ENCODE results near the gene RTN4RL2. TPM values are rescaled to one million over a fixed set of nuclear protein-coding genes. Genes with fewer than 3 reads are reported as not detected.
A peak's percentile ranks its signal among the peaks of the same experiment; 100 is the strongest.

Gene RTN4RL2
- total RNA-seq, 1 experiment from 2014 or later, result 4.6 TPM

DNA sequence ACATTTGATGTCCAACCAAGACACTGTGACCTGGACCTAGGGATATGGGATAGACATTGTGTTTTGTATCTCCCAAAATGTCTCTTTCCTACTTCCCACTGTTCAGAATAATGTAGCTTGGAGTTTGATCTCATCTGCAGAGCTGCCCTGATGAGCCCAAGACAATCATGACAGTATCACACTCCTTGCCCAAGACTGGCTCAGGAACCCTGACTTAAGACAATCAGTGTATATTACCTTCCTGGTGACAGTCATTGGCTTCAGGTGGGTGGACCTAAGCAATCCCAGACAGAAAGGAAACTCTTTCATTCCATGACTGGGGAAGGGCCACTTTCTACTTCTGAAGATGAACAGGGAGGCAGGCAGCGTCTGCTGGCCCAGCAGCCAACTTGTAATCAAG lies 14.3 kb upstream of the RTN4RL2 start:
- CTCF ChIA-PET, result no interaction called here
- Histone ChIP-seq H3F3A (ENCODE audit: insufficient read depth, low read depth) (peaks cover 12% of the 10 kb centered on the region; the same call in 1 of the 2 replicates), H3K36me3 (ENCODE audit: low read depth) (no peaks in the 10 kb centered on the region), H2AFZ (no peak overlapping the region), H3K9me3 (ENCODE audit: insufficient read depth, low read depth) (no peaks in the 10 kb centered on the region), H3K79me2 (ENCODE audit: low read depth) (no peaks in the 10 kb centered on the region), H3K4me2 (no peak overlapping the region), H3K9me2 (ENCODE audit: insufficient read depth) (no peaks in the 10 kb centered on the region), H3K4me1 (replicated peaks; ENCODE audit: insufficient read depth) (peaks cover 32% of the 10 kb centered on the region), H3K27ac (no peak overlapping the region), H4K20me1 (ENCODE audit: insufficient read depth) (no peaks in the 10 kb centered on the region), H3K4me3 (no peak overlapping the region), H3K27me3 (ENCODE audit: insufficient read depth, low read depth) (no peaks in the 10 kb centered on the region)
- no TSS peak for BruUV-seq (replicated peaks)
- POLR2A ChIA-PET (ENCODE audit: unreplicated experiment), result no interaction called here
- intact Hi-C loops (cut with micrococcal nuclease; ENCODE audit: unreplicated experiment), result no loop called here
- TF ChIP-seq EZH2 (IDR thresholded peaks at IDR 0.05; ENCODE audit: low read depth) (no peak), CTCF (conservative IDR thresholded peaks at IDR 0.05) (no peak)
- DNase-seq, result no peak

- no peaks in the 10 kb centered on the region for H3K79me2 ChIP-seq (ENCODE audit: low read depth)
- H3F3A ChIP-seq (ENCODE audit: insufficient read depth, low read depth), result no peaks in the 10 kb centered on the region; the same call in 1 of the 2 replicates
- intact Hi-C loops (cut with micrococcal nuclease; ENCODE audit: unreplicated experiment), result no loop called here
- ChIA-PET POLR2A (ENCODE audit: unreplicated experiment) (no interaction called here), CTCF (interaction anchor here (0.6 kb wide), 2 partner anchors 12 to 109 kb away, joined by 3 to 4 read pairs; no protein-coding TSS in a partner anchor)
- no TSS peak for BruUV-seq (replicated peaks)
- H3K36me3 ChIP-seq (ENCODE audit: low read depth), result no peaks in the 10 kb centered on the region
- H3K4me1 ChIP-seq (replicated peaks; ENCODE audit: insufficient read depth), result peaks cover 8% of the 10 kb centered on the region
- peak in 1 of 2 experiments; percentile 8 for DNase-seq
- TF ChIP-seq EZH2 (IDR thresholded peaks at IDR 0.05; ENCODE audit: low read depth), result no peak
- no peak for TF ChIP-seq CTCF (conservative IDR thresholded peaks at IDR 0.05)
- no peak overlapping the region for H3K27ac ChIP-seq
- H3K27me3 ChIP-seq (ENCODE audit: insufficient read depth, low read depth), result no peaks in the 10 kb centered on the region
- H3K9me3 ChIP-seq (ENCODE audit: insufficient read depth, low read depth), result no peaks in the 10 kb centered on the region
- H3K4me3 ChIP-seq, result no peak overlapping the region
- no peaks in the 10 kb centered on the region for H4K20me1 ChIP-seq (ENCODE audit: insufficient read depth)
- H3K4me2 ChIP-seq, result no peak overlapping the region
- no peaks in the 10 kb centered on the region for H3K9me2 ChIP-seq (ENCODE audit: insufficient read depth)
- no peak overlapping the region for H2AFZ ChIP-seq
Measured at GRCh38 chr11:57453543-57454177, 6.7 kb upstream of the RTN4RL2 start.

DNA sequence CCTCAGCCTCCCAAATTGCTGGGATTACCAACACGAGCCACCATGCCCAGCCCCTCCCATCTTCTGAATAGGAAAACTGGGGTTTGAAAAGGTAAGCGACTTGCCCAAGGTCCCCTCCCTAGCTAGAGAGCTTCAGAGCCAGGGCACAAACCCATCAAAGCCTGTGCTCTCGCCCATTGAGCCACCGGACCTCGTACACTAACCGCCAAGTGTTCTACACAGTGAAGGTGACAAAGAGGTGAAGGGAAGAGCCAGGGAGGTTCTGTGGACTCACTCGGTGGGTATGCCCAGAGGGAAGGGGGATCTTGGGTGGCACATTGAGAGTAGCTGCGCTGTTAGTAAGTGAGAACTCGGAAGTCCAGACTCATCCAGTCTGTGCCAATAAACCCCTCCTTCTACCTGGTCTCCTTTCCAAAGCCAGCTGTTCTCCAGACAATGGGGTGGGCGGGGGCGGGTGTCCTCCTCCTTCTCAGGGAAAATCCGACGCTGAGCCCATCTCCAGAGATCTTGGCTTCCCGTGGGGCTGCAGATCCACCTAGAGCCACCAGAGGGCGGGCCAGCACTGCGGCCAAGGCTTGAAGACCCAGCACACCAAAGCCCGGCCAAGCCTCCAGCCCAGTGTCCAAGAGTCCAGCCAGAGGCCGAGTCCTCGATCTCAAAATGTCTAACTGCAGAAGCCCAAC lies 3.2 kb upstream of the RTN4RL2 start:
- H3K27ac ChIP-seq, result no peak overlapping the region
- H3K36me3 ChIP-seq (ENCODE audit: low read depth), result no peaks in the 10 kb centered on the region
- no peaks in the 10 kb centered on the region for H3K9me2 ChIP-seq (ENCODE audit: insufficient read depth)
- CTCF ChIA-PET, result interaction anchor here (0.6 to 2.7 kb wide), 13 partner anchors 20 to 187 kb away, joined by 3 to 20 read pairs (median 5); no protein-coding TSS in a partner anchor
- peak; percentile 100 for TF ChIP-seq CTCF (conservative IDR thresholded peaks at IDR 0.05)
- no peak for TF ChIP-seq EZH2 (IDR thresholded peaks at IDR 0.05; ENCODE audit: low read depth)
- H3F3A ChIP-seq (ENCODE audit: insufficient read depth, low read depth), result no peaks in the 10 kb centered on the region; the same call in 1 of the 2 replicates
- H3K27me3 ChIP-seq (ENCODE audit: insufficient read depth, low read depth), result peaks cover 22% of the 10 kb centered on the region
- no peaks in the 10 kb centered on the region for H4K20me1 ChIP-seq (ENCODE audit: insufficient read depth)
- intact Hi-C loops (cut with micrococcal nuclease; ENCODE audit: unreplicated experiment), result loop anchor here (1.0 to 5.0 kb wide), 5 partner anchors 26 to 1055 kb away; no protein-coding TSS in a partner anchor
- no peak overlapping the region for H2AFZ ChIP-seq
- H3K4me1 ChIP-seq (replicated peaks; ENCODE audit: insufficient read depth), result peaks cover 22% of the 10 kb centered on the region
- no peaks in the 10 kb centered on the region for H3K9me3 ChIP-seq (ENCODE audit: insufficient read depth, low read depth)
- H3K4me2 ChIP-seq, result peak overlapping the region; percentile 94
- H3K4me3 ChIP-seq, result no peak overlapping the region
- no peaks in the 10 kb centered on the region for H3K79me2 ChIP-seq (ENCODE audit: low read depth)
- POLR2A ChIA-PET (ENCODE audit: unreplicated experiment), result no interaction called here
- peak; percentile 74 to 90 for DNase-seq
- no TSS peak for BruUV-seq (replicated peaks)

Data from PC-9 (cell line).